Spleen (tissue), 7 donors: Measurements from ENCODE around the gene EFCAB8.

ENCODE experiments used
- POLR2A ChIP-seq, 3 donors: fragments of 450-650 bp; IDR thresholded peaks; one replicate each; pipeline ENCODE4 v1.5.1; 2017; ENCODE audit warnings: antibody characterized with exemption in 3 of 3, mild to moderate bottlenecking in 1 of 3
- POLR2AphosphoS5 ChIP-seq, 3 donors: sonication (generic); formaldehyde crosslinking; IDR thresholded peaks; one replicate each; pipeline ENCODE4 v1.5.1; 2017; ENCODE audit warnings: antibody characterized with exemption in 3 of 3
- TF ChIP-seq, protein P1 (sequence below), 11 experiments: fragments of 200-600 bp in 7 of 11; fragments of 450-650 bp in 4 of 11; sonication (generic) in 4 of 11; IDR thresholded peaks in 8 of 11; conservative IDR thresholded peaks in 3 of 11; 1 replicate in 7 of 11; 2 replicates in 4 of 11; pipeline versions ENCODE4 v1.4.0 to v1.8.0; 2016 to 2021; ENCODE audit warnings: antibody characterized with exemption in 11 of 11, inconsistent platforms in 4 of 11, mild to moderate bottlenecking in 1 of 11
- donor health status: DM: no; HTN: no; CAD: no; lungs with moderate emphysema.
- donor health status: DM: no; HTN: no; CAD: no.
- donor health status: DM: no; HTN: no; CAD: no.

DNA sequence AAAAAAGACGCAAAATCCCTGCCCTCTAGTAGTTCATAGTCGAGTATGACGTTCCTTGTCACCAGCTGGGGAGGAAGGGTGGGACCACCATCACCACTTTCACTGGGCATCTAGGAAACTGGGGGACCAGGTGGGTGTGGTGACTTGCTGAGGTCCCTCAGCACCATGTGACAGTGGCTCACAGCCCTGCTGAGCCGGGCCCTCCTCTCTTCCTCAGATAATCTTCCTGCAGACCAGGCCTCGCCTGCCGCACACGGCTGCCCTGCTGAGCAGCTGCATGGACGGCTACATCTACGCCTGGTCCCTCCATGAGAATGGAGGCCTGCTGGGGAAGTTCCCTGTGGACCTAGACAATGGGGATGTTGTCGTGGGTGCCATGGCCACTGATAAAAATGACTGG is 71.5 kb downstream of the EFCAB8 start:
- TF ChIP-seq, protein P1, sequence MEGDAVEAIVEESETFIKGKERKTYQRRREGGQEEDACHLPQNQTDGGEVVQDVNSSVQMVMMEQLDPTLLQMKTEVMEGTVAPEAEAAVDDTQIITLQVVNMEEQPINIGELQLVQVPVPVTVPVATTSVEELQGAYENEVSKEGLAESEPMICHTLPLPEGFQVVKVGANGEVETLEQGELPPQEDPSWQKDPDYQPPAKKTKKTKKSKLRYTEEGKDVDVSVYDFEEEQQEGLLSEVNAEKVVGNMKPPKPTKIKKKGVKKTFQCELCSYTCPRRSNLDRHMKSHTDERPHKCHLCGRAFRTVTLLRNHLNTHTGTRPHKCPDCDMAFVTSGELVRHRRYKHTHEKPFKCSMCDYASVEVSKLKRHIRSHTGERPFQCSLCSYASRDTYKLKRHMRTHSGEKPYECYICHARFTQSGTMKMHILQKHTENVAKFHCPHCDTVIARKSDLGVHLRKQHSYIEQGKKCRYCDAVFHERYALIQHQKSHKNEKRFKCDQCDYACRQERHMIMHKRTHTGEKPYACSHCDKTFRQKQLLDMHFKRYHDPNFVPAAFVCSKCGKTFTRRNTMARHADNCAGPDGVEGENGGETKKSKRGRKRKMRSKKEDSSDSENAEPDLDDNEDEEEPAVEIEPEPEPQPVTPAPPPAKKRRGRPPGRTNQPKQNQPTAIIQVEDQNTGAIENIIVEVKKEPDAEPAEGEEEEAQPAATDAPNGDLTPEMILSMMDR (IDR thresholded peaks at IDR 0.05 in 8 of 11, conservative IDR thresholded peaks at IDR 0.05 in 3 of 11): no peak
- TF ChIP-seq POLR2AphosphoS5 (IDR thresholded peaks at IDR 0.05) (no peak), POLR2A (IDR thresholded peaks at IDR 0.05) (no peak)
